HEK293T (cell line): ENCODE measurements around the gene FBXL16.

Source experiments
- CTBP1 ChIP-seq: fragments of 450-650 bp; IDR thresholded peaks from 2 replicates; pipeline ENCODE4 v1.6.1; 2016; ENCODE audit warnings: borderline replicate concordance
- HDGF ChIP-seq: fragments of 450-650 bp; IDR thresholded peaks from 2 replicates; pipeline ENCODE4 v1.6.1; 2017; ENCODE audit warnings: antibody characterized with exemption, borderline replicate concordance
- NFRKB ChIP-seq: fragments of 450-650 bp; IDR thresholded peaks from 2 replicates; pipeline ENCODE4 v1.6.1; 2016; ENCODE audit warnings: mild to moderate bottlenecking, moderate library complexity
- TF ChIP-seq, protein P1 (sequence below): fragments of 450-650 bp; IDR thresholded peaks from 2 replicates; pipeline ENCODE4 v1.6.1; 2016

DNA sequence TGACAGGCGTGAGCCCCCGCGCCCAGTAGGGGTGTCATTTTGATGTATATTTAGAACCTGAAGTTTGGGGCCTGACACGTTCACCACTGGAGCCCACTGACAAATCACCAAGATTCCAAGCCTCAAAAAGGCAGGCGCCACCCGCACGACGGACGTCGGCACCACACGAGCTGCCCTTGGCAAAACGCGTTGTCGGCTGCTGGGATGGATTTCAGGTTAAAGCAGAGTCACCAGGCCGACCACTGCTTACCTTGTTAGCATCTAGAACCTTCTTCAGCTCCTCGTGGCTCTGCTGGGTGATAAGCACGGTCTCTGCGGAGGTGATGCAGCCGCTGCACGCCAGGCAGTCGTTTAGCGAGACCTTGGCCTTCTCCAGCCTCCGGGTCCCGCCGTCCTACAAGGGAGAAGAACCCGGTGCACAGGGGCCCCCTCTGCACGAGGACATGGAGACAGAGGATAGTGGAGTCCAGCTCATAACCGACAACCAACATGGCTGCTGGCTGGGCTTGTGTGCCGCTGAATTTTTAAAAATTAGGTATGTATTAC is 31.4 kb upstream of the FBXL16 start:
- TF ChIP-seq CTBP1: no peak
- TF ChIP-seq HDGF: no peak
- no peak for TF ChIP-seq NFRKB
- TF ChIP-seq, protein P1, sequence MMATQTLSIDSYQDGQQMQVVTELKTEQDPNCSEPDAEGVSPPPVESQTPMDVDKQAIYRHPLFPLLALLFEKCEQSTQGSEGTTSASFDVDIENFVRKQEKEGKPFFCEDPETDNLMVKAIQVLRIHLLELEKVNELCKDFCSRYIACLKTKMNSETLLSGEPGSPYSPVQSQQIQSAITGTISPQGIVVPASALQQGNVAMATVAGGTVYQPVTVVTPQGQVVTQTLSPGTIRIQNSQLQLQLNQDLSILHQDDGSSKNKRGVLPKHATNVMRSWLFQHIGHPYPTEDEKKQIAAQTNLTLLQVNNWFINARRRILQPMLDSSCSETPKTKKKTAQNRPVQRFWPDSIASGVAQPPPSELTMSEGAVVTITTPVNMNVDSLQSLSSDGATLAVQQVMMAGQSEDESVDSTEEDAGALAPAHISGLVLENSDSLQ: no peak
